ENCODE results near the gene AP1G2.
"Not testable (repeated sequence)": the region's sequence is repeated elsewhere in the genome, so short reads cannot be mapped to it uniquely, and the experiment has no call there.

Gene AP1G2

GRCh38 chr14:23590198-23590597, 22.6 kb upstream of the AP1G2 start:
- DNase-seq, result no peak

DNA sequence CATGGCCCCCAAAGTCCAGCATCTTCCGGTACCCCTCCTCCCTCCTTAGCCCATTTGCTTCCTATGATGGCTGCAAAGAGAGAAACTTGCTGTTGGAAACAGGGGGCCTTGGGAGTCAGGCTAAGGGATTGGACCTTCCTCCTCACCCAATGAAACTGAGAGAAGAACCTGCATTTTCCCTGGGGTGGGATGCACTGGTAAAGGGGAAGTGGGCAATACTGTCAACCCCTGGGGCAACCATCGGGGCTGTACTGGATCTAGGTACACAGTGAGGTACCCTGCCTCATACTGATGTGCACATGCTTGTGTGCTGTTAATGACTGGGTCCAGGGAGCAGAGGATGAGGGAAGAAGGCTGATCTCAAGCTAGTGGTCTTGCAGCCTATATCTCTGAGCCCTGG, 22.0 kb upstream of the AP1G2 start:
- no peak for DNase-seq

DNA sequence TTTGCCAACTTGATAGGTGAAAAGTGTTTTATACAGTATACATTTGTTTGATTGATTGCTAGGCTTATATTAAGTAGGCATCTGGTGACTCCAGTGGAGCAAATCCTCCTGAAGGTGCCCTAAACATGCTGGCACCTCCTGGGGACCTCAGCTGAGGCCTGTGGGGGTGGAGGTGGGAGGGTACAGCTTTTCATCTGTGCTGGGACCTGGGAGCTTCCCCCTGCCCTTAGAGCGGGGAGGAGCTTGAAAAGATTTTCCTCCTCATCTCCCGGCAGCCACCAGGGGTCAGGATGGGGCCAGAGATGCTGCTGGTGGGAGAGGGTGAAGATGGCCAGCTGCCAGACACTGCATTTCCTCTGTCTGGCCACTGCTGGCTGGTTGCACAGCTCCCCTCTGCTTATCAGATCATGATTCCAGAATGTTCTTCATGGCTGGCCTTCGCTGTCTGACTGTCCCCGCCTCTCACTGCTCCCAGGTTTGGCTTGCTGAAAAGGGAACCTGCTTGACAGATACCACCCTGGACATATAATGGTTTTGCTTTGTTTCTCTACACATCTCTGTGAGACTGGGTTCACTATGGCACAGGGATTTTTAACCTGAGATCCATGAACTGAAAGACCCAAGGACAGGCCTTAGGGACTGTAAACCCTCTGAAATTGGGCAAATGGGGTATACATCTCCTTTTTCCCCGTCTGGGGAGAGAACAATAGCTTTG, 21.4 kb upstream of the AP1G2 start:
- peak; percentile 84 for DNase-seq

DNA sequence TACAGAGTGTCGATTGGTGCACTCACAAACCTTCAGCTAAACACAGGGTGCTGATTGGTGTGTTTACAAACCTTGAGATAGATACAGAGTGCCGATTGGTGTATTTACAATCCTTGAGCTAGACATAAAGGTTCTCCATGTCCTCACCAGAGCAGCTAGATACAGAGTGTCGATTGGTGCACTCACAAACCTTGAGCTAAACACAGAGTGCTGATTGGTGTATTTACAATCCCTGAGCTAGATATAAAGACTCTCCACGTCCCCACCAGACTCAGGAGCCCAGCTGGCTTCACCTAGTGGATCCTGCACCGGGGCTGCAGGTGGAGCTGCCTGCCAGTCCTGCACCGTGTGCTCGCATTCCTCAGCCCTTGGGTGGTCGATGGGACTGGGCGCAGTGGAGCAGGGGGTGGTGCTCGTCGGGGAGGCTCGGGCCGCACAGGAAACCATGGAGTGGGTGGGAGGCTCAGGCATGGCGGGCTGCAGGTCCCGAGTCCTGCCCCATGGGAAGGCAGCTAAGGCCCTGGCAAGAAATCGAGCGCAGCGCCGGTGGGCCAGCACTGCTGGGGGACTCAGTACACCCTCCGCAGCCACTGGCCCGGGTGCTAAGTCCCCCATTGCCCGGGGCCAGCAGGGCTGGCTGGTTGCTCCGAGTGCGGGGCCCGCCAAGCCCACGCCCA, 17.1 kb upstream of the AP1G2 start:
- DNase-seq, result not testable (repeated sequence)

DNA sequence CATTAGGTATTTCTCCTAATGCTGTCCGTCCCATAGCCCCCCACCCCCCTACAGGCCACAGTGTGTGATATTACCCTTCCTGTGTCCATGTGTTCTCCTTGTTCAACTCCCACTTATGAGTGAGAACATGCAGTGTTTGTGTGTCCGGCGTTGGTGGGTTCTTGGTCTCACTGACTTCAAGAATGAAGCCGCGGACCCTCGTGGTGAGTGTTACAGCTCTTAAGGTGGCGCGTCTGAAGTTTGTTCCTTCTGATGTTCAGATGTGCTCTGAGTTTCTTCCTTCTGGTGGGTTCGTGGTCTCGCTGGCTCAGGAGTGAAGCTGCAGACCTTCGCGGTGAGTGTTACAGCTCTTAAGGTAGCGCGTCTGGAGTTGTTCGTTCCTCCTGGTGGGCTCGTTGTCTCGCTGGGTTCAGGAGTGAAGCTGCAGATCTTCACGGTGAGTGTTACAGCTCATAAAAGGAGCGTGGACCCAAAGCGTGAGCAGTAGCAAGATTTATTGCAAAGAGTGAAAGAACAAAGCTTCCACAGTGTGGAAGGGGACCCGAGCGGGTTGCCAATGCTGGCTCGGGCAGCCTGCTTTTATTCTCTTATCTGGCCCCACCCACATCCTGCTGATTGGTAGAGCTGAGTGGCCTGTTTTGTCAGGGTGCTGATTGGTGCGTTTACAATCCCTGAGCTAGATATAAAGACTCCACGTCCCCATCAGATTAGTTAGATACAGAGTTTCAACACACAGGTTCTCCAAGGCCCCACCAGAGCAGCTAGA, 16.4 kb upstream of the AP1G2 start:
- DNase-seq, result not testable (repeated sequence)

- no peak for DNase-seq
Observed at GRCh38 chr14:23582906-23583760, 15.5 kb upstream of the AP1G2 start.

- no peak for DNase-seq
Observed at GRCh38 chr14:23580948-23581281, 13.3 kb upstream of the AP1G2 start.

- DNase-seq, result no peak
Observed at GRCh38 chr14:23580152-23580926, 12.7 kb upstream of the AP1G2 start.

DNA sequence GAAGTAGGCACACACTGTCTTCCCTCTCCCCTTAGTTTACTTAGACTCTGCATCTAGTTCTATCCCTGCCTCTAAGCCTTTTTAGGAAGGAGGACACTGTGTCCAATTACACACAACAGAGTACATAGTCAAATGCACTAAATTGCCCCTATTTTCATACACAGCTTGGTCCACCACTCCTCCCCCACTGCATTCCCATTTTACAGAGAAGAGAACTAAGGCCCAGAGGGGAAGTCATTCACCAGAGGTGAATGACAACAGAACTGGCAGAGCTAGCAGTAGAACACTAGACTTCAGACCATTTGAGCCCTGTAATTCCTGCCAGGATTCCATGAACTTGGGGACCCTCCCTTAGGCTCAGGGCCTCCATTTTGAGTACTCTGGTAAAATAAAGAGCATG, 12.1 kb upstream of the AP1G2 start:
- DNase-seq, result no peak

DNA sequence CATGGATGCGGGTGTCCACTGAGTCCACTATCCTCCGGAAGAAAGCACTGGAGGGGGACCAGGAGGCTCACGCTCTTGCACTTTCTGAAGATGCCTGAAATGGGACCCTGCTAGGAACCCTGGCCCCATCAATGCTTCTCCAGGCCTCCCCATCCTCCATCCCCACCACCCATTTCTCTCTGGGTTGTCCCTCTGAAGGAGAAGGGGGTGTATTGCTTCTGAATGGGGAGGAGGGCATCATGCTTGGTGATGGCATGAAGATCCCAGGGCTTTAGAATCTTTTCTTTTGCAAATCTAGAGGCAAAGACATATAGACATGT, 11.7 kb upstream of the AP1G2 start:
- no peak for DNase-seq

DNA sequence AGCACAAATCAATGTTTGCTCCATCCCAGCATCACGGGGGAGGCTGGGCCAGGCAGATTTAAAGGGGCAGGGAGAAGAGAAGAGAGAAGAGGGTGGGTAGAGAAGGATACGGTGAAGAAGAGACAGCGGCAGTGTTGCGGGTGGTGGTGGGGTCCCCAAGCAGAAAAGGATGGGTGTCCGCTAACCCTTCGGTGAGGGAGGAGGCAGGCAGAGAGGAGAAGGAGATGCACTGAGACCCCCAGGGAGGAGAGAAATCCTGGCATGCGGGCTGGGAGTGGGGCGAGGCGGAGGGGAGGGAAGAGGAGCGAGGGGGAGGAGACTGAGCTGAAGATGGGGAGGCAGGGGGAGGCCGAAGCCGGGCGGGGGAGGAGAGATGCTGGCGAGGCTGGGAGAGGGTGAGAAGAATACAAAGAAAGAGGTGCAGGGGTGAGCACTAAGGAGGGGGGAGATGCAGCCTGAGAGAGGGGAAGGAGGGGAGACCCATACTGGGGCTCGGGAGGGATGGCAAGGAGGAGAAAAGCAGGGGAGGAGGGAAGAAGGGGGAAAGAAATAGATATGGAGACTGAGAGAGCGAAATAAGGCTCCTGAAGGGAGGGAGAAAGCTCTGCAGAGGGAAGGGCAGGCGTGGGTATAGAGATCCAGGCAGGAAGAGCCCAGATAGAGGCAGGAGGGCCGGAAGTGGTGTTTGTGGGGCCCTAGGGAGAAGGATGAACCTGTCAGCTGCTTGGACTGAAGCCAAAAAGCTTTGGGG, 11.1 kb upstream of the AP1G2 start, which contains the start of gene JPH4:
JPH4 (minus strand) TSS at position 231 of the 751 bp plus-strand sequence. CDS start 1,337 bp downstream, outside the sequence.
- DNase-seq, result no peak

- DNase-seq, result no peak
Observed at GRCh38 chr14:23577710-23578392, 10.3 kb upstream of the AP1G2 start.

DNA sequence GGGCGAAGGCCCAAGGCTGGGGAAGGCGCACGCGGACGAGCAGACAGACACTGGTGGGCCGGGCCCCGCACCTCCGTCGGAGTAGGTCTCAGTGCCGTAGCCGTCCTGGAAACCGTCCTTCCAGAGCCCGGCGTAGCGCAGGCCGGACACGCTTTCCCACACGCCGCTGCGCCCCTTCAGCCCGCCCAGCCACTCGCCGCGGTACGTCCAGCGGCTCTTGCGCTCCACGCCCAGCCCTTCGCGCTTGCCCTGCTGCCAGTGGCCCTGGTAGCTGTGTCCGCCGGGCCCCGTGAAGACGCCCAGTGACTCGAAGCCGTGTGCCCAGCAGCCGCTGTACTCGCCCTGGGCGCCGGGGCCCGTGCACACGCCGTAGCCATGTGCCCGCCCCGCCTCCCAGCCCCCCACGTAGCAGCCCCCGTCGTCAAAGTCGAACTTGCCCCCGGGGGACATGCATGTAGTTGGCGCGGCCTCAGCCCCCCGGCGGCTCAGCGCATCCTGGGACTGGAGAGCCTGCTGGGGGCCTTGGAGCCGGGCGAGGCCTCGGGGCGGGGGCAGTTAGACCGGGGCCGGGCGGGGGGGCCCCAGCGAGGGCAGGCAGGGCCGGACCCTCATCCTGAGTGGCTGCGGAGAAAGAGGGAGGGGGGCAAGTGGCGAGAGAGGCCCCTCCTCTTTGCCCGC, 9.6 kb upstream of the AP1G2 start:
- DNase-seq, result no peak

DNA sequence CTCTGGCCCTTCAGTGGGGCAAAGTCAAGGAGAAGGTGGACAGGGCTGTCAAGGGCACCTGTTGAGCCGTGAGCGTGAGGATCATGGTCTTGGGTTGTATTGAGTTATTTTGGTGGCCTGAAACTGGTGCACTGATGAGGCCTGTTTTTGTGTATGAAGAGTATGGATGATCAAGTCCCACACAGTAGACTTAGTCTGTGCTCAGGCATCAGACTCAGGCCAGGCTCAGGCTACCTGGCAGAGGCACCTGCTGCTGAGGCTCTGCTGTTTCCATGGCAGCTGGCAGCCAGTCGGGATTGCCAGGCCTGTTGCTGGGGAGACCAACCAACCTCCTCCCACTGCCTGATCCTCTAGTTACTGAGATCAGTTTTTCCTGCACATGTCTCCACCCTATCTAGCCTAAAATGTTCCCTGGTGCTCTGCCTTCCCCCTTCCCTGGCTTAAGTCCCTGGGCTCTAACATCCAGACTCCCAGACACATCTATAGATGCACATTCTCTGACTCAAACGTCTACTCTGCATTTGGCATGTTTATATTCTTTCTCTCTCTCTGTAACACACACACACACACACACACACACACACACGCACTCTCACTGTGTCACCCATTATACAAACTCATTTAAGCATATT, 5.9 kb upstream of the AP1G2 start:
- no peak for DNase-seq

- no peak for DNase-seq
Observed at GRCh38 chr14:23572836-23573235, 5.2 kb upstream of the AP1G2 start.

GRCh38 chr14:23572524-23572828, 4.9 kb upstream of the AP1G2 start:
- no peak for DNase-seq

DNA sequence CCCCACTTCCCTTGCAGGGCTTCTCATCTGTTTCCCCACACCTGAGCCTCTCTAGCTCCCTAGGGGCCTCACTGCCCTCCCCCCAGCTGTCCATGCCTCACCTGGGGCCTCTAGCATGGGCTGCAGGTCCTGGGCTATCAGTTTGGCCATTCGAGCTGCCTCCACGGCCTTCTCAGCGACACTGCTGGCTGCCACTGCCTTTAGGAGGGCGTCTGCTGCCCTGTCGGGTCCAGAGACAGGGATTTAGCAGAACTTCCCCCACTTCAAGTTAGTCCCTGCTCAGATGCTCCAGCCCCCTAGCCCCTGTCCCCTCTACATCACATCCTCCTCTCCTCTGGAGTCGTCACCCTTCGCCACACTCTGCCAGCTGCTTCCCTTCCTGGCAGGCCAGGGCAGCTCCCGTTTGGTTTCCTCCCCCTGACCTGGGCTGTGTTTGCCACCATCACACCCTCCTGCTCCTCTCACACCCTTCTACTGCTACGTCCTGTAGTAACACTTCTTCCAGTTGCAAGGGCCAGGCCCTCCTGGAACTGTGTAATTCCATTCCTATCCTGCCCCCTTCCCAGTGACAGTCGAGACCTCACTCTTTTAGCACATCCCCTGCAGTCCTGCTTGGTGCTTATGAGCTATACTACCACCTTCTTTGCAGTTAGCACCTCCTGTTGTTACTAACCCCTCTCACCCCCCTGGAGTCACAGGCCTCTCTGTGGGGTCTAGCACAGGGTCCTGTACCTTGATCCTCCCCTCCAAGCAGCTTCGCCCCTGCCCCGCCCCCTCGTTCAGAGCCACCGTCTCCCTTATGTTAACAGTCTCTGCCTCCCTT, 4.3 kb upstream of the AP1G2 start:
- DNase-seq, result no peak

DNA sequence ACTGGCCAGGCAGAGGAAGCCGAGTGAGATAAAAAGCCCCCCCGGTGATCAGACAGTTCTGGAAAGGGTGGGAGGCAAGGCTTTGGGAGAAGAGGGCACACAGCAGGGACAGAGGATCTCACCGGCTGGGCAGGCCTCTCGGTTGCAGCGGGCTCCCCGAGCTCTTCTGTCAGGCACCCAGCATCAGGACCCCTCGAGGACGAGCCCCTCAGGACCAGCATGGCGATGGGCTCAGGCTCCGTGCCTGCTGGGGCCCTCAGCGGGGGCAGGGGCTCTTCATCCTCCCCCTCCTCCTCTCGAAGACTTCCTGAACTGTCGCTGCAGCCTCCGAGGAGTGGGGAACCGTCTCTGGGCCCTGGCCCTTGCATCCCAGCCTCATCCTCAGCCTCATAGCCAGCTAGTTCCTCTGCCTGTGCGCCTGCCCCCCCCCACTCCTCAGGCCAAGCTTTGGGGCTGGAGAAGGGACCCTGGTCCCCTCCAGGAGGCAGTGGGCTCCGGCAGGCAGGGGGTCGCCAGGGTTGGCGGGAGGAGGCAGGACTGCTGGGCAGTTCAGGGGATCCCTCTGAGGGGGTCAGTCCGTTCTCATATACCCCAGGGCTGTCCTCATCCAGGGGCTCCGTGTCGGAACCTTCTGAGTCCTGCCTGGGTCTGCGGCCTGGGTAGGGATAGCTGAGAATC, 3.4 kb upstream of the AP1G2 start:
- no peak for DNase-seq

All from CD4-positive, alpha-beta T cell treated with Interleukin-10 for 1 hour (primary cell).